GM19240 (cell line): ENCODE measurements around the gene METTL4.

ENCODE experiments used
- DNase-seq: peaks from one replicate; pipeline ENCODE4 v3.0.0; 2011; ENCODE audit warnings: low spot score; ENCODE audit not compliant: insufficient read length

The METTL4 gene

DNA sequence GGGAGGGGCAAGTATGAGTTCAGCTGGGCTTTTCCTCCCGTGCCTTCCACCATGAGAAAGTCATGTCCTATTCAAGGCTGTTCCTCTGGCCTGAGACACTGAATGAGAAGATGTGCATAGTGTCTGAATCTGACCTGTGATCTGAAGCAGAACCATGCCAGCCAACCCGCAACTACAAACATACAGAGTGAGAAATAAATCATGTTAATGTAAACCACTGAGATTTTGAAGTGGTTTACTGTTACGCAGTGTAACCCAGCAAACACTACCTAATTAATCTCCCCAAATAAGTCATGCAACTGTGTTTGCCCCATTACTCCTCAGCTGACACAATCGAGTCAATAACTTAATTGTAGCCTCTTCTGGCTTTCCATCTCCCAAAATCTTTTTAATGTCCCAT, 49.2 kb downstream of the METTL4 start:
- DNase-seq: no peak

DNA sequence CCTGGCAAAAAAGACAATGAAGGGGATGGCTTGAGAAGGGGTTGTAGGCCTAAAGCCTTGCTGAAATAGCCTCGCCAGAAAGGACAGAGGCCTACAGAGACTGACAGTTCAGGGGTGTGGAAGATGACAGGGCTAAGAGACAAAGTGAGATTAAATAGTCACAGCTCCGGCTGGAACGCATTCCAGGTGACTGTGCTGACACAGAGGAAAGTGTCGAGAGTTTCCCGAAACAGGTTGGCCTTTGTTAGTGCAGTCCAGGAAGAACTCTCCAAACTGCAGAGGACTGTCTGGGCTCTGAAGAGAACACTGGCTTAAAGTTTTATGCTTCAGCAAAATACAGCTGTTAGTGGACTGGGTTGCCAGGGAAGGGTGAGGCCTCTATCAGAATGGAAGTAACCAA, 52.8 kb downstream of the METTL4 start:
- no peak for DNase-seq

DNA sequence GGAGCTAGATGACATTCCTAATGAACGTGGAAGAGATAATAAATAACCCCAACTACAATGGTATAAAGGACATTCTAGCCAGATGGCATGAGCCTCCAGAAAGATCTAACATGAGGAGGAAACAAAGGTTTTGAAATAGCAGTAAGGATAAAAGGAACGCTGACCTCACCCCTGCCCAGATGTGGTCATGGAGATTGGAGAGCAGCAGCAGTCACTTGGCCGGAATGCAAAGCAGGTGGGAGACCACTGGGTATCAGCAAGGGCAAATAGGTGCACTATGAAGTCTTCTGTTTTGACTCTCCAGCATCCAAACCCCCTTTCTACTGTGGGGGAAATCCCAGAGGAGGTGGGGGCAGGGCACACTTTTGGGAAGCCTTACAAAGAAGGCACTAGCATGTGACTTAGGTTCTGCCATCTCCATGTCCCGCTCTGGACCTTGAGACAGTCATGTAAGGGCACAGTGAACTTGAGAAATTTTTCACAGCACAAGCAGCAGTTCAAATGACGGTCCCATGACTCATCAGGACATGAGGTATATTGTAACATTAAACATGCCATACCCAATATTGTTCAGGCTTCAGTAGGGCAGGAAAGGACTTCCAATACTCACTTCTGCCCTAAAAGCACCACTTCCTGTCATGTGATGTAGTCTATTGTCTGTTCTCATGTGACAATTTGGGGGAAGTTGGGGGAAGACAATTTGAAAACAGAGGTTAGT, 55.2 kb downstream of the METTL4 start:
- no peak for DNase-seq

DNA sequence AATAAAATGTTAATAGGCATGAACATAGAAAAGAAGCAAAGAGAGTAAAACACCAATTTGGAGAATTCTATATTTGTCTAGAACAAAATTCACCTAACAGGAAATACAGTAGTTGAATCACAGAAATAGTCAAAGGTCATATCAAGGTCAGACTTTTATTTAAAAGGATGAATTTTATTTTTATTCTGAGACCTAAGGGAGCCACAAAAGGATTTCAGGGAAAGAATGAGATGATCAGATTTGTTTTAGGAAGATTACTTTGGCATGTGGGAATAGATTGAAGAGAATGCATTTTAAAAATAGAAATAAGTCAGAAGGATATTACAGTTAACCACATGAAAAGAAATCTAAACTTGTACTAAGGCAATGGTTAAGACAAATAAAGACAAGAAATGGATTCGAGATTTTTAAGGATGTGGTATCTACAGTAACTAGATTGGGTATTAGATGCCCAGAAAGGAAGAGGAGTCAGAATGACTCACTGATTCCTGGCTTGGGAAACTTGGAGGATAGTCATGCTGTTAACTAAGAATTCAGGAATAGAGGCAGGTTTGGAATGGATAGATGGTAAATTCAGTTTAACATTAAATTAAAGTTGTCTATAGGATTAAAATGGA, 56.0 kb downstream of the METTL4 start:
- DNase-seq: no peak

DNA sequence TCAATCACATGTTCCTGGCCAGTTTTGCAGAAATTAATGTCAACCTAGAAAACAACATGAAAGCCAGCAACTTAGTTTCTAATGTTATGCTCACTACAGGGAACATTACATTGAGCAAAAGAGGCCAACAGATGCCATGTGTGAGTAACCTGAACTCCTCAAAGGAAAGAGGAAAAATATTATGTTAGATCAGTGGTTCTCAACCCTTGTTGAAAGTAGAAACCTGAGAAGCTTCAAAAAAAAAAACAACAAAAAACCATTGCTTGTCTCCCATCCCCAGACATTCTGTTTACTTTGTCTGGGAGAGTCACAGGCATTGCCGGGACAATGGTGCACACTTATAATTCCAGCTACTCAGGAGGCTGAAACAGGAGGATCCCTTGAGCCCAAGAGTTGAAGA, 57.7 kb downstream of the METTL4 start:
- DNase-seq: no peak

DNA sequence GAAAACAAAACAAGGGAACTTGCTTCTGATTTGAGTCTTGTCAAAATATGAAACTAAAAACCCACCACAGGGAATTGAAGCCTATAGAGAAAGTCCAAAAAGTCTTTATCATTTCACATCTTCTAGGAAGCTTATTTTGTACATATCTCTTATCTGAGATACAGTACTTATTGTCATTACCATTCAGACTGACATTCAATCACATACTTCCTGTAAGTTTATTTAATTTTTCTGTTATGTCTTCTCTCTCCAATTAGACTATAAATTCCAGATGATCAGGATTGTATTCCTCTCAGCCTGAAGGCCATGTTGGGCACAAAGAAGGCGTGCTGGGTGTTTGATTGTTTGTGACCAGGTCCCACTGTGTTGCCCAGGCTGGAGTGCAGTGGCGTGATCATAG, 59.2 kb downstream of the METTL4 start:
- no peak for DNase-seq

DNA sequence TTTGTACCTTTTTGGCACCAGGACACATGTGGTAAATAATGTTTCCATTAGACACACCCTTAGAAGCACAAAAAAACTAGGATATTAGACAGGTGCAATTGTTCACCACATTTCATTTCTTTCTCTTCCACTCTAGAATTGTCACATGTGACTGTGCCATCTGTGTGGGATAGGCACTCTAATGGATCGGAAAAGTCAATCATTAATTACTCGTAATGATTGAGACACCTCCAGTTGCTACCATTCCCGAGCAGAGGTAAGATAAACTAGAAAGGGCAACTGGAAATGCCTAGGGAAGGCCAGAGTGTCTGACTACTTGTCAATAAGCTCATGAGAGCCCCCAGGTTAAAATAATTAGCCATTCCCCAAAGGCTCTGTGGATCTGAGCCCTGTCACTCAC, 59.9 kb downstream of the METTL4 start:
- DNase-seq: no peak

DNA sequence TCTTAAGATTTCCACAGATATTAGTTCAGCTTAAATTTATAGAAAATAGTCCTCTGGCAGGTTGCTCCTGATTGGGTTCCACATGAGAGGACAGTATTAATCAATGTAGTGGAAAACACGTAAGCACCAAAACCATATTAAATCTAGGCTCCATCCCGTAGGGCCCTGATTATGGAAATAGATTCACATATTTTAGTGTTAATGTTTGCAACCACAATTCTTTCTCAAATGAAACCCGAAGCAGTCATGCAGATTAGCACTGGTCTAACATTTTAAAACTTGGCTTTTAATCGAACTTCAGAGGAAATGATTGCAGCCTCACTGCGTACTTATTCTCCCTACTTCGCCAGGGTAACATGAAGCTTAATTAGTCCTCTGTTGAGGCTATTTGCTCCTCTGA, 60.9 kb downstream of the METTL4 start:
- DNase-seq: no peak

DNA sequence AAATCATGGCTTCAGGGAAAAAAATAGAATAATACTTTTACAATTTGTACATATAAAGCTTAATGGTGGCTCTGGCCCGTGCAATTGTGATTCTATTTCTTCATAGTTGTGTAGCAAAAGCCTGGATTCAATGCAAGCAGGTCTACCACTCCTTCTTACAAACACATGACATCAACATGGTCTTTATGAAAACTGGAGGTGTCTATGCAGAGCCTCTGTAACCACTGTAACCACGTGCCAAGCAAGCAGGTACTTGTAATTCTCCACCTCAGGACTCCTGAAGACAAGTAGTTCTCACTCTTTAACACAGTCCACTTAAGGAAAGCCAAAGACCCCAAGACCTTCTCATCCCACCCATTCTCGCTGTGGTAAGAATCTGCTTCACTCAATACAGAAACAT, 62.6 kb downstream of the METTL4 start:
- no peak for DNase-seq

DNA sequence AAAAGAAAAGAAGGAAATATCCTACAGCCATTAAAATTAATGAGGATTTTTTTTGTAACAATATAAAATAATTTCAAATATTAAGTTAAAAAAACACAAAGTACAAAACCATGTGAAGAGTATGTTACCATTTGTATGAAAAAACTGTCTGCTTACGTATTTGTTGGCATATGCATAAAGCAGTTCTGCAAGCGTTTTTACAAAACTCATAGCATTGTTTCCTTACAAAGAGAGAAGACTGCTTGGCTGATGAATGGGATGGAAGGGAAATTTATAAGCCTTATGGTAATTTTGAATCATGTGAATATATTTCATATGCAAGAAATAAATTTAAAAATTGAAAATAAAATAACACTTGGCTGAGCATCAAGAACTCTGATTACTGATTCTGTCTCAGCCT, 63.1 kb downstream of the METTL4 start:
- no peak for DNase-seq

DNA sequence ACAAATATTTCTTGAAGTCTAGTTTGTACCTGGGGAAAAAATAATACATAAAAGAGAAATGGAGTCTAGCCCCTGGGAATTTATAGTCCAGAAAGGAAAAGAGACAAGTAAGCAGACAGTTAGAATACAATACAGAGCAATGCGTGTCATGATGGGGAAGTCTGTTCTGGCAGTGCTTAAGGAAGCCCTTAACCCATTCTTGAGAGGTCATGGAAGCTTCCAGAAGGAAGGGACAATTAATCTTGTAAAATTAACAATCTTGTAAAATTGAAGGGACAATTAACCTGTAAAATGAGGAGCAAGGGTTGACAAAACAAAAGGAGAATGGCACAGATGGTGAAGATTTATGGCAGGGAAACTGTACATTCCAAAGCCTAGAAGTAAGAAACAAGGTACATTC, 66.7 kb downstream of the METTL4 start:
- DNase-seq: no peak

DNA sequence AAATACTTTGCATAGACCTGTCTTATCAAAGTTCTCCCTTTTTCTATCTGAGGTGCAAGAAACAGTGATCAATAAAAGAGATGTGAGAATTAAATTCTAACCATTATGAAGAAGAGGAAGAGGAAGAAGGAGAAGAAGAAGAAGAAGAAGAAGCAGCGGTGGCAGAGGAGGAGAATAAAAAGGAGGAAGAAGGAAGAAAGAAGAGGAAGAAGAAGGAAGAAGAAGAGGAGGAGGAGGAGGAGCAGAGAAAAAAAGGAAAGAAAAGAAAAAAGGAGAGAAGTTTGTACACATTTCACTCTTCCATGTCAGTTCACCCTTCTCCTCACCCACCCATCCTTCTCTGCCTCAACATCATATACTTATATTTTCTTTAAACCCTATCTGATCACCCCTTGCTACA, 68.4 kb downstream of the METTL4 start:
- no peak for DNase-seq

DNA sequence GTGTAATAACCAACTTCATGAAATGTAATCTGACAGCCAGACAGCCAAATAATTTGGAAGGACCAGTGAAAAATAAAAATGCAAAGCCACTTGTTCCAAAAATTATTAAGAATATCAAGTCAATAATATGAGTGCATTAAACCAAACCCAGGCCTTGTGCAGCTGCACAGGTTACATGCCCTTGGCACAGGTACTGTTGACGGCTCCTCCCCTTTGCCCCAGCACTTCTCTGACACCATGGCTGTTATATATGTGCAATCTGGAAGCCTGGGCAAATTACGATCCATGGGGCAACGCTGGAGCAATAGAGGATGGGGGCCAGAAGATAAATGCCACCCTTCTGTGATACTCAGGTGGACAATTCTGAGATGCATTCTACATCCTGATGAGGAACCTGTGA, 68.9 kb downstream of the METTL4 start:
- DNase-seq: no peak

DNA sequence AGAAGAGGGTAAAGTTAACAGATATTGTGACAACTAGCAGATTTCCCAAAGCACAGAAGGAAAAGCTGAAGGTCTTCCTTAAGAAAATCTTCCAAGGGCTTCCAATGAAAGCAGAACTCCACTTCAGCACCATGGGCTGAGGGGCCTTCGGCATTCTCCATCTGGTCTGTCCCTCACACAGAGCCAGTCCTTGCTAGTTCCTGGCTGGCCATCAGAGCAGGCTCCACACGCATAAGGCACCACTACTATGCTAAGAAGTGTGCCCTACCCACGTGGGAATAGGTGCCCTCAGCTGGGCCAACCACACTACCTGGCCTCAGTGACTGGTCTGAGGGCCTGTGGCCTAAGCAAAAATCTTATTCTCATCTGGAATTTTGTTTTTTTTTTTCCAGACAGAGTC, 73.5 kb downstream of the METTL4 start:
- no peak for DNase-seq

DNA sequence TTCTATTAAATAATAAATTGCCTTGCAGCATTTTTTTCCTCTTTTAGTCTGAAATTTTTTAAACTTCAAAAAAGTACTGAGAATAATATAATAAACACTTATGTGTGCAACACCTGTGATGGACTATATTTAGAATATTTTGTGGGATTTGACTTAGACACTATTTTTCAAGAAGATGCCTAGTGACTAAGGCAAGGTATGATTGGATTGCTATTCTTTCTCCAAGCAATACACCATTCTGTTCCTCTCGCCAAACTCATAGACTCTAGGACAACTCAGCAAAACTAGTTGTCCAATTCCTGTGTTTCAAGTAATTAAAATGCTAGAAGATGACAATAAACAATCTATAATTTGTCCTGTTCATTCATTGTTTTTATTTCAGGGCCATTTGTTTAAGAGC, 75.9 kb downstream of the METTL4 start:
- DNase-seq: no peak

DNA sequence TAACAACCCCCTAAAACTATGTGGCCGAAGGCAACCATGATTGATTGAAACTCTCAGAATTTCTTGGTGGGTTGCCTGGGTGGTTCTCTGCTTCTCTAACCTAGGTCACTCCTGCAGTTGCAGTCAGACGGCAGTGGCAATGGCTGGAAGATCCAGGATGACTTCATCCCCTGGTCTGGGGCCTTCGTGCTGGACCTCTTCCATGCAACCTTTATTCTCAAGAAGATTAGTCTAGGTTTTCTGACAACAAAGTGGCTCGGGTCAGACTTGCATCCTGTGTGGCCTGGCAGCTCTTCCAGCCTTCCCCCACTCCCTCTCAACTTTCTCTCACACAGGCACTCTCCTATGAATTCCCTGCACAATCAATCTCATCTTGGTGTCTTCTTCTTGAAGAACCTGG, 76.4 kb downstream of the METTL4 start:
- no peak for DNase-seq
